GM10248 (cell line): Measurements from ENCODE around the gene CSK.

Experiments
- CTCF ChIA-PET: fragments of 300-600 bp; sonication (Branson Sonifier 250); formaldehyde crosslinking; extraction: SDS; loops from one replicate; lab custom pipeline; 2021; ENCODE audit warnings: antibody characterized with exemption; lab: Yijun Ruan, JAX
- POLR2A ChIA-PET: fragments of 350-650 bp; sonication (Branson Sonifier 250); formaldehyde crosslinking; extraction: SDS; loops from one replicate; lab custom pipeline; 2020; ENCODE audit warnings: antibody characterized with exemption; lab: Yijun Ruan, JAX
- DNase-seq: peaks from one replicate; pipeline ENCODE4 v3.0.0; 2012; ENCODE audit errors: extremely low spot score
- TF ChIP-seq, protein P1 (sequence below): IDR thresholded peaks from 2 replicates; pipeline ENCODE4 v1.5.1; 2012; ENCODE audit warnings: mild to moderate bottlenecking, low read depth; ENCODE audit errors: extremely low read depth, missing control alignments, control extremely low read depth

The CSK gene

DNA sequence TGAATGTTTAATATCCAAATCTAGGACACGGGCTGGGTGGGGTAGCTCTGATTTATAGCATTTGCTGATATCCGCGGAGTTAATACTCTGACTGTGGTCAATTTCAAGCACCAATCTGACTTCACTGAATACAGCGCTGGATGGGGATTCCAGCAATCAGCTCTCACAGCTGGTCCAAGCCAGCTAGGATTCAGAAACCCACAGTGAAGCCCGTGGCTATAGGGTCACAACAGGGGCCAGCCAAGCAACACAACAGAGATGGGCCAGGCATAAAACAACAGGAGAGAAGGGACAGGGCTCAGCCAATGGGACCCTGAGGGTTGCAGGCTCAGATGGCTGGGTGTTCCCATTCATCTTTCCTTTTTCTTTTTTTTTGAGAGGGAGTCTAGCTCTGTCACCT is 25.4 kb downstream of the CSK start:
- CTCF ChIA-PET, result interaction anchor here (0.7 to 35.2 kb wide), 6 partner anchors 10 to 143 kb away, joined by 3 to 1226 read pairs (median 4); partner anchors contain the start of gene CSK
- TF ChIP-seq, protein P1, sequence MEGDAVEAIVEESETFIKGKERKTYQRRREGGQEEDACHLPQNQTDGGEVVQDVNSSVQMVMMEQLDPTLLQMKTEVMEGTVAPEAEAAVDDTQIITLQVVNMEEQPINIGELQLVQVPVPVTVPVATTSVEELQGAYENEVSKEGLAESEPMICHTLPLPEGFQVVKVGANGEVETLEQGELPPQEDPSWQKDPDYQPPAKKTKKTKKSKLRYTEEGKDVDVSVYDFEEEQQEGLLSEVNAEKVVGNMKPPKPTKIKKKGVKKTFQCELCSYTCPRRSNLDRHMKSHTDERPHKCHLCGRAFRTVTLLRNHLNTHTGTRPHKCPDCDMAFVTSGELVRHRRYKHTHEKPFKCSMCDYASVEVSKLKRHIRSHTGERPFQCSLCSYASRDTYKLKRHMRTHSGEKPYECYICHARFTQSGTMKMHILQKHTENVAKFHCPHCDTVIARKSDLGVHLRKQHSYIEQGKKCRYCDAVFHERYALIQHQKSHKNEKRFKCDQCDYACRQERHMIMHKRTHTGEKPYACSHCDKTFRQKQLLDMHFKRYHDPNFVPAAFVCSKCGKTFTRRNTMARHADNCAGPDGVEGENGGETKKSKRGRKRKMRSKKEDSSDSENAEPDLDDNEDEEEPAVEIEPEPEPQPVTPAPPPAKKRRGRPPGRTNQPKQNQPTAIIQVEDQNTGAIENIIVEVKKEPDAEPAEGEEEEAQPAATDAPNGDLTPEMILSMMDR, result no peak
- no peak for DNase-seq
- POLR2A ChIA-PET, result interaction anchor here (0.9 kb wide), 1 partner anchor 62 kb away, joined by 4 read pairs; no protein-coding TSS in a partner anchor

DNA sequence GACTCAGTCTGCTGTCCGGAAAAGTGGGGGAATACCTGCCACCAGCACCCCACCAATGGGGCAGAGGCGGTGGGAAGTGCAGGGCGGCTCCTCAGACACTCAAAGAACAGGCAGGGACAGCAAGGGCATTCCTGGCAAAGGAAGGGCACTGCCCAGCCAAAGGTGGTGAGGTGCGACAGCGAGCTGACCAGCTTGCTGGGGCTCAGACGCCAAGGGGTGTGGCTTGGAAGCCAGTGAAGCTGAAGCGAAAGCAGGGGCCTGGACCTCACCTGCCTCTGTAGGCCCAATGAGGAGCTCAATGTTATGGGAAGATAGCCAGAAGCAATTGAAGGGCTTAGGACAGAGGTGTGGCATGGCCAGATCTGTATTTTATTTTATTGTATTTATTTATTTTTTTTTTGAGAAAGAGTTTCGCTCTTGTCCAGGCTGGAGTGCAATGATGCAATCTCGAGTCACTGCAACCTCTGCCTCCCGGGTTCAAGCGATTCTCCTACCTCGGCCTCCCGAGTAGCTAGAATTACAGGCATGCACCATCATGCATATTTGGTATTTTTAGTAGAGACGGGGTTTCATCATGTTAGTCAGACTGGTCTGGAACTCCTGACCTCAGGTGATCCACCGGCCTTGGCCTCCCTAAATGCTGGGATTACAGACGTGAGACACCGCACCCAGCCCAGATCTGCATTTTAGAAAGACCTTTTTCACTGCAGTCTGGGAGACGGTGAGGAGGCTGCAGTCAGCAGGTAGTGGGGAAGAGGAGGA is 26.4 kb downstream of the CSK start:
- POLR2A ChIA-PET, result interaction anchor here (0.6 to 0.9 kb wide), 2 partner anchors 22 to 61 kb away, joined by 3 to 4 read pairs; no protein-coding TSS in a partner anchor
- DNase-seq, result no peak
- TF ChIP-seq, protein P1, result no peak
- CTCF ChIA-PET, result interaction anchor here (0.8 to 35.2 kb wide), 7 partner anchors 9 to 33 kb away, joined by 3 to 1226 read pairs (median 5); partner anchors contain the start of gene CSK

- ChIA-PET POLR2A (interaction anchor here (0.6 kb wide), 1 partner anchor 21 kb away, joined by 3 read pairs; no protein-coding TSS in a partner anchor), CTCF (interaction anchor here (0.8 to 35.2 kb wide), 5 partner anchors 8 to 34 kb away, joined by 3 to 1226 read pairs (median 5); partner anchors contain the start of gene CSK)
- DNase-seq, result no peak
- TF ChIP-seq, protein P1, result no peak
These were observed 27.0 kb downstream of the CSK start for GRCh38 chr15:74808840-74809229.

DNA sequence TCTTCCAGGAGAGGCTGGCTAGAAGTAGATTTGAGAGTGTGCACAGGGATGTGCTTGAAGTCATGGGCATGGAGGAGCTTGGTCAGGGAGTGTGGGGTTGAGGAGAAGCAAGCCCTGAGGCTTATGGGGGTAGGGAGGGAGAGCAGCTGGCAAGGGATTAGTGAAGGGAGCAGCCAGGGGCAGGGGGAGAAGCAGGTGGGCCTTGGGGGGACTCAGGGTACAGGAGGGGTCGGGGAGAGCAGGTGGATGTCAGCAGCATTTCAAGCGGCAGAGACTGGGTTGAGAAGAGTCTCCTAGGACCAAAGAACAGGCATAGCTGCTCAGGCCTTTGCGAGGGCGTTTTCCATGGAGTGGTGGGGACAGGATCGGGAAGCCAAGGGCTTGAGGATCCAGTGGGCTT is 27.4 kb downstream of the CSK start:
- CTCF ChIA-PET, result interaction anchor here (2.1 to 35.2 kb wide), 4 partner anchors 8 to 34 kb away, joined by 5 to 1226 read pairs (median 14); partner anchors contain the start of gene CSK
- POLR2A ChIA-PET, result interaction anchor here (0.6 kb wide), 1 partner anchor 21 kb away, joined by 3 read pairs; no protein-coding TSS in a partner anchor
- DNase-seq, result no peak
- TF ChIP-seq, protein P1, result no peak

GRCh38 chr15:74809956-74810355 is 28.1 kb downstream of the CSK start:
- ChIA-PET CTCF (interaction anchor here (2.1 to 35.2 kb wide), 4 partner anchors 9 to 35 kb away, joined by 5 to 1226 read pairs (median 14); partner anchors contain the start of gene CSK), POLR2A (no interaction called here)
- TF ChIP-seq, protein P1, result no peak
- no peak for DNase-seq

- DNase-seq, result no peak
- ChIA-PET CTCF (interaction anchor here (0.9 to 1.6 kb wide), 6 partner anchors 9 to 43 kb away, joined by 3 to 4 read pairs (median 3); no protein-coding TSS in a partner anchor), POLR2A (no interaction called here)
- TF ChIP-seq, protein P1, result no peak
These were observed 30.7 kb downstream of the CSK start, which contains the start of gene LMAN1L for GRCh38 chr15:74812533-74812932. LMAN1L (plus strand) TSS chr15:74812835; CDS start chr15:74812855, 20 bp downstream.
